GM12878 (cell line): ENCODE measurements around the gene TIPIN. TPM values are rescaled to one million over a fixed set of nuclear protein-coding genes. Genes with fewer than 3 reads are reported as not detected.

Experiments
- BCL11A ChIP-seq: IDR thresholded peaks from 2 replicates; pipeline ENCODE4 v1.6.1; 2011; ENCODE audit warnings: low read depth, low read length
- BMI1 ChIP-seq: fragments of 450-650 bp; IDR thresholded peaks from 2 replicates; pipeline ENCODE4 v1.6.1; 2016; ENCODE audit warnings: mild to moderate bottlenecking, moderate library complexity, borderline replicate concordance
- FOS ChIP-seq: IDR thresholded peaks from 3 replicates; pipeline ENCODE4 v1.6.1; 2011; ENCODE audit warnings: borderline replicate concordance; ENCODE audit not compliant: insufficient read length; ENCODE audit errors: extremely low read depth
- FOXM1 ChIP-seq: IDR thresholded peaks from 2 replicates; pipeline ENCODE4 v1.6.1; 2012; ENCODE audit warnings: low read depth, mild to moderate bottlenecking, inconsistent platforms, low read length, moderate library complexity
- HDGF ChIP-seq: fragments of 450-650 bp; IDR thresholded peaks from 2 replicates; pipeline ENCODE4 v1.6.1; 2016; ENCODE audit warnings: antibody characterized with exemption
- NBN ChIP-seq: fragments of 450-650 bp; IDR thresholded peaks from 2 replicates; pipeline ENCODE4 v1.6.1; 2016
- RELA ChIP-seq: fragments of 450-650 bp; IDR thresholded peaks from 2 replicates; pipeline ENCODE4 v1.8.0; 2014; ENCODE audit warnings: borderline replicate concordance; ENCODE audit not compliant: partially characterized antibody
- RFX5 ChIP-seq: IDR thresholded peaks from 2 replicates; pipeline ENCODE4 v1.6.1; 2011; ENCODE audit warnings: low read depth, low read length, improper control_type of control experiment
- SKIL ChIP-seq: fragments of 450-650 bp; IDR thresholded peaks from 2 replicates; pipeline ENCODE4 v1.6.1; 2017; ENCODE audit warnings: mild to moderate bottlenecking, low read depth, inconsistent platforms; ENCODE audit not compliant: poor library complexity, severe bottlenecking
- SMARCA5 ChIP-seq: fragments of 450-650 bp; IDR thresholded peaks from 2 replicates; pipeline ENCODE4 v1.6.1; 2017; ENCODE audit warnings: mild to moderate bottlenecking
- SP1 ChIP-seq: IDR thresholded peaks from one replicate; pipeline ENCODE4 v1.6.1; 2011; ENCODE audit warnings: low read depth, low read length
- ZNF687 ChIP-seq: fragments of 450-650 bp; IDR thresholded peaks from 2 replicates; pipeline ENCODE4 v1.6.1; 2017; ENCODE audit warnings: mild to moderate bottlenecking, moderate library complexity
- polyA plus RNA-seq, 11 experiments: library from polyadenylated mRNA; depleted of rRNA in 4 of 11; unstranded in 6 of 11; stranded (reverse) in 5 of 11; fragments of >200 nt; fragmentation: Nextera tagmentation in 4 of 11; fragmentation: Illumina TruSeq in 1 of 11; extraction: Ambion mirVana in 4 of 11; extraction: Trizol in 1 of 11; gene quantifications; 1 replicate in 1 of 11; 2 replicates in 10 of 11; pipeline versions ENCODE4 v1.2.1 to v1.2.3, GENCODE V29; 2011 to 2016; ENCODE audit warnings: inconsistent platforms in 2 of 11, missing spikeins in 2 of 11, low read depth in 1 of 11
- total RNA-seq, 4 experiments: library from RNA; depleted of rRNA in 3 of 4; stranded (reverse); fragments of >200 nt in 3 of 4; fragmentation: Illumina TruSeq in 1 of 4; extraction: Trizol in 1 of 4; gene quantifications; 2 replicates each; pipeline versions ENCODE4 v1.2.1 to v1.2.3, GENCODE V29; 2013 to 2021
- TF ChIP-seq, protein P1 (sequence below): fragments of 450-650 bp; IDR thresholded peaks from 2 replicates; pipeline ENCODE4 v1.6.1; 2017; ENCODE audit warnings: low read depth, mild to moderate bottlenecking, moderate library complexity
- TF ChIP-seq, protein P2 (sequence below): fragments of 450-650 bp; IDR thresholded peaks from 2 replicates; pipeline ENCODE4 v1.6.1; 2014; ENCODE audit warnings: mild to moderate bottlenecking
- TF ChIP-seq, protein P3 (sequence below): IDR thresholded peaks from 2 replicates; pipeline ENCODE4 v1.6.1; 2012; ENCODE audit warnings: improper control_type of control experiment, low read depth, low read length; ENCODE audit not compliant: insufficient replicate concordance

TIPIN gene
- total and polyA plus RNA-seq, 10 of the 15 experiments (the other 5 are each of a cell fraction or from before 2014, with no cell fraction given), result 21.1 to 69.2 (median 47.0) TPM

- TF ChIP-seq, protein P1, sequence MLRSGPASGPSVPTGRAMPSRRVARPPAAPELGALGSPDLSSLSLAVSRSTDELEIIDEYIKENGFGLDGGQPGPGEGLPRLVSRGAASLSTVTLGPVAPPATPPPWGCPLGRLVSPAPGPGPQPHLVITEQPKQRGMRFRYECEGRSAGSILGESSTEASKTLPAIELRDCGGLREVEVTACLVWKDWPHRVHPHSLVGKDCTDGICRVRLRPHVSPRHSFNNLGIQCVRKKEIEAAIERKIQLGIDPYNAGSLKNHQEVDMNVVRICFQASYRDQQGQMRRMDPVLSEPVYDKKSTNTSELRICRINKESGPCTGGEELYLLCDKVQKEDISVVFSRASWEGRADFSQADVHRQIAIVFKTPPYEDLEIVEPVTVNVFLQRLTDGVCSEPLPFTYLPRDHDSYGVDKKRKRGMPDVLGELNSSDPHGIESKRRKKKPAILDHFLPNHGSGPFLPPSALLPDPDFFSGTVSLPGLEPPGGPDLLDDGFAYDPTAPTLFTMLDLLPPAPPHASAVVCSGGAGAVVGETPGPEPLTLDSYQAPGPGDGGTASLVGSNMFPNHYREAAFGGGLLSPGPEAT, result no peak
- TF ChIP-seq SKIL (no peak), SP1 (no peak), FOS (no peak), BCL11A (no peak), NBN (no peak), HDGF (no peak), RELA (no peak), BMI1 (no peak), SMARCA5 (peak; percentile 39; the same call in 1 of the 2 replicates), RFX5 (no peak), ZNF687 (no peak), FOXM1 (no peak)
- TF ChIP-seq, protein P2, sequence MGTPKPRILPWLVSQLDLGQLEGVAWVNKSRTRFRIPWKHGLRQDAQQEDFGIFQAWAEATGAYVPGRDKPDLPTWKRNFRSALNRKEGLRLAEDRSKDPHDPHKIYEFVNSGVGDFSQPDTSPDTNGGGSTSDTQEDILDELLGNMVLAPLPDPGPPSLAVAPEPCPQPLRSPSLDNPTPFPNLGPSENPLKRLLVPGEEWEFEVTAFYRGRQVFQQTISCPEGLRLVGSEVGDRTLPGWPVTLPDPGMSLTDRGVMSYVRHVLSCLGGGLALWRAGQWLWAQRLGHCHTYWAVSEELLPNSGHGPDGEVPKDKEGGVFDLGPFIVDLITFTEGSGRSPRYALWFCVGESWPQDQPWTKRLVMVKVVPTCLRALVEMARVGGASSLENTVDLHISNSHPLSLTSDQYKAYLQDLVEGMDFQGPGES, result no peak
- TF ChIP-seq, protein P3, sequence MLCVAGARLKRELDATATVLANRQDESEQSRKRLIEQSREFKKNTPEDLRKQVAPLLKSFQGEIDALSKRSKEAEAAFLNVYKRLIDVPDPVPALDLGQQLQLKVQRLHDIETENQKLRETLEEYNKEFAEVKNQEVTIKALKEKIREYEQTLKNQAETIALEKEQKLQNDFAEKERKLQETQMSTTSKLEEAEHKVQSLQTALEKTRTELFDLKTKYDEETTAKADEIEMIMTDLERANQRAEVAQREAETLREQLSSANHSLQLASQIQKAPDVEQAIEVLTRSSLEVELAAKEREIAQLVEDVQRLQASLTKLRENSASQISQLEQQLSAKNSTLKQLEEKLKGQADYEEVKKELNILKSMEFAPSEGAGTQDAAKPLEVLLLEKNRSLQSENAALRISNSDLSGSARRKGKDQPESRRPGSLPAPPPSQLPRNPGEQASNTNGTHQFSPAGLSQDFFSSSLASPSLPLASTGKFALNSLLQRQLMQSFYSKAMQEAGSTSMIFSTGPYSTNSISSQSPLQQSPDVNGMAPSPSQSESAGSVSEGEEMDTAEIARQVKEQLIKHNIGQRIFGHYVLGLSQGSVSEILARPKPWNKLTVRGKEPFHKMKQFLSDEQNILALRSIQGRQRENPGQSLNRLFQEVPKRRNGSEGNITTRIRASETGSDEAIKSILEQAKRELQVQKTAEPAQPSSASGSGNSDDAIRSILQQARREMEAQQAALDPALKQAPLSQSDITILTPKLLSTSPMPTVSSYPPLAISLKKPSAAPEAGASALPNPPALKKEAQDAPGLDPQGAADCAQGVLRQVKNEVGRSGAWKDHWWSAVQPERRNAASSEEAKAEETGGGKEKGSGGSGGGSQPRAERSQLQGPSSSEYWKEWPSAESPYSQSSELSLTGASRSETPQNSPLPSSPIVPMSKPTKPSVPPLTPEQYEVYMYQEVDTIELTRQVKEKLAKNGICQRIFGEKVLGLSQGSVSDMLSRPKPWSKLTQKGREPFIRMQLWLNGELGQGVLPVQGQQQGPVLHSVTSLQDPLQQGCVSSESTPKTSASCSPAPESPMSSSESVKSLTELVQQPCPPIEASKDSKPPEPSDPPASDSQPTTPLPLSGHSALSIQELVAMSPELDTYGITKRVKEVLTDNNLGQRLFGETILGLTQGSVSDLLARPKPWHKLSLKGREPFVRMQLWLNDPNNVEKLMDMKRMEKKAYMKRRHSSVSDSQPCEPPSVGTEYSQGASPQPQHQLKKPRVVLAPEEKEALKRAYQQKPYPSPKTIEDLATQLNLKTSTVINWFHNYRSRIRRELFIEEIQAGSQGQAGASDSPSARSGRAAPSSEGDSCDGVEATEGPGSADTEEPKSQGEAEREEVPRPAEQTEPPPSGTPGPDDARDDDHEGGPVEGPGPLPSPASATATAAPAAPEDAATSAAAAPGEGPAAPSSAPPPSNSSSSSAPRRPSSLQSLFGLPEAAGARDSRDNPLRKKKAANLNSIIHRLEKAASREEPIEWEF, result no peak
Measured at GRCh38 chr15:66387163-66388042, 30.9 kb upstream of the TIPIN start (continued).
